NCI-H187 (cell line): ENCODE data around the gene SEMA7A.
A peak's percentile ranks its signal among the peaks of the same experiment; 100 is the strongest.

ENCODE experiments used
- DNase-seq, 2 experiments: peaks; one replicate each; lab custom pipeline; 2025; lab: John Stamatoyannopoulos, UW

Gene SEMA7A

GRCh38 chr15:74387141-74387541, 46.6 kb downstream of the SEMA7A start:
- no peak for DNase-seq

- DNase-seq = no peak
These were observed 47.1 kb downstream of the SEMA7A start for GRCh38 chr15:74386496-74387140.

- DNase-seq = no peak
These were observed 48.0 kb downstream of the SEMA7A start for GRCh38 chr15:74385733-74386132.

- no peak for DNase-seq
These were observed 48.7 kb downstream of the SEMA7A start for GRCh38 chr15:74384881-74385643.

GRCh38 chr15:74384566-74384880, 49.2 kb downstream of the SEMA7A start:
- DNase-seq = no peak

- DNase-seq = no peak
These were observed 49.8 kb downstream of the SEMA7A start for GRCh38 chr15:74383695-74384565.

- DNase-seq = no peak
These were observed 50.5 kb downstream of the SEMA7A start for GRCh38 chr15:74383286-74383685.

- peak; percentile 25 to 34 for DNase-seq
These were observed 51.5 kb downstream of the SEMA7A start for GRCh38 chr15:74382004-74382816.

GRCh38 chr15:74381481-74381880, 52.3 kb downstream of the SEMA7A start:
- no peak for DNase-seq

GRCh38 chr15:74381190-74381453, 52.6 kb downstream of the SEMA7A start:
- no peak for DNase-seq

- no peak for DNase-seq
These were observed 53.2 kb downstream of the SEMA7A start for GRCh38 chr15:74380361-74381189.

GRCh38 chr15:74378848-74379247, 54.9 kb downstream of the SEMA7A start:
- no peak for DNase-seq

- DNase-seq = no peak
These were observed 55.7 kb downstream of the SEMA7A start for GRCh38 chr15:74377831-74378766.

- DNase-seq = no peak
These were observed 56.8 kb downstream of the SEMA7A start for GRCh38 chr15:74376825-74377581.

- no peak for DNase-seq
These were observed 57.5 kb downstream of the SEMA7A start for GRCh38 chr15:74376226-74376625.

GRCh38 chr15:74375303-74375693, 58.5 kb downstream of the SEMA7A start:
- peak; percentile 36 to 50 for DNase-seq

- no peak for DNase-seq
These were observed 59.0 kb downstream of the SEMA7A start for GRCh38 chr15:74374648-74375302.

GRCh38 chr15:74373731-74374647, 59.8 kb downstream of the SEMA7A start:
- peak; percentile 84 to 94 for DNase-seq
